ENCODE measurements around the gene R3HDML.

GRCh38 chr20:44392776-44393607 is 56.1 kb downstream of the R3HDML start:
- TF ChIP-seq TFAP4 (IDR thresholded peaks at IDR 0.05; ENCODE audit: borderline replicate concordance, low read depth) = peak; percentile 84; the same call in 1 of the 2 replicates
- TF ChIP-seq PPARG (CRISPR knock-in tag; conservative IDR thresholded peaks at IDR 0.05) = peak; percentile 78
- TF ChIP-seq RNF2 (conservative IDR thresholded peaks at IDR 0.05; ENCODE audit: low read depth) = no peak
- no peak; the same call in 1 of the 2 replicates for TF ChIP-seq ZNF121 (CRISPR knock-in tag; IDR thresholded peaks at IDR 0.05)
- TF ChIP-seq CTCF (CRISPR knock-in tag; IDR thresholded peaks at IDR 0.05) = peak; percentile 32; the same call in 1 of the 2 replicates
- no peak for TF ChIP-seq BRCA1 (CRISPR knock-in tag; IDR thresholded peaks at IDR 0.05)
- peak; percentile 94 for TF ChIP-seq ZNF891 (CRISPR knock-in tag; IDR thresholded peaks at IDR 0.05)
- TF ChIP-seq POLR2AphosphoS5 (IDR thresholded peaks at IDR 0.05; ENCODE audit: low read depth, low read length) = peak; percentile 96
- peak; percentile 65; the same call in 1 of the 2 replicates for TF ChIP-seq MXD4 (CRISPR knock-in tag; IDR thresholded peaks at IDR 0.05)
- TF ChIP-seq ZBTB21 (CRISPR knock-in tag; IDR thresholded peaks at IDR 0.05) = no peak

All from HepG2 (cell line).